Mesodermal cell (in vitro differentiated cells): Measurements from ENCODE around the gene PACSIN2.

Source experiments
- H3K27ac ChIP-seq: 2 replicates; pipeline ENCODE4 v1.7.0; 2013; ENCODE audit warnings: mild to moderate bottlenecking, low read depth, low read length, moderate library complexity; ENCODE audit not compliant: severe bottlenecking
- H3K36me3 ChIP-seq: 2 replicates; pipeline ENCODE4 v1.7.1; 2013; ENCODE audit warnings: mild to moderate bottlenecking, low read length, moderate library complexity; ENCODE audit not compliant: control insufficient read depth, insufficient read depth
- H3K4me1 ChIP-seq: one replicate; pipeline ENCODE4 v1.7.1; 2013; ENCODE audit warnings: mild to moderate bottlenecking, low read length; ENCODE audit not compliant: insufficient read depth, control insufficient read depth, poor library complexity, severe bottlenecking
- H3K4me3 ChIP-seq: 2 replicates; pipeline ENCODE4 v1.7.0; 2013; ENCODE audit warnings: low read length, control low read depth, mild to moderate bottlenecking; ENCODE audit not compliant: insufficient read depth, poor library complexity, severe bottlenecking; ENCODE audit errors: extremely low read depth
- H3K9me3 ChIP-seq: 2 replicates; pipeline ENCODE4 v1.7.1; 2013; ENCODE audit warnings: mild to moderate bottlenecking, low read length, moderate library complexity; ENCODE audit not compliant: control insufficient read depth
- WGBS, 2 experiments: methylation state at CpG; one replicate each; pipeline ENCODE4 v1.1.5; 2013; ENCODE audit warnings: missing lambda C conversion rate in 2 of 2; ENCODE audit not compliant: insufficient coverage in 2 of 2; 5-methylcytosine and 5-hydroxymethylcytosine counted together

PACSIN2 gene

GRCh38 chr22:42857845-42858481 is 157.0 kb downstream of the PACSIN2 start:
- 88 to 98% methylated on average over 14 of the region's 14 CpGs for WGBS, 2 experiments
- Histone ChIP-seq H3K4me3 (no peak overlapping the region), H3K9me3 (no peaks in the 10 kb centered on the region), H3K36me3 (peaks cover 6% of the 10 kb centered on the region), H3K4me1 (no peaks in the 10 kb centered on the region), H3K27ac (no peak overlapping the region)

- no peaks in the 10 kb centered on the region for H3K4me1 ChIP-seq
- 10 to 15% methylated on average over 75 to 77 of the region's 111 CpGs for WGBS, 2 experiments
- peak within 1 kb of the TSS; percentile 89 for H3K4me3 ChIP-seq
- peak within 1 kb of the TSS; percentile 95 for H3K27ac ChIP-seq
- no peaks in the 10 kb centered on the region for H3K9me3 ChIP-seq
- peaks cover 6% of the 10 kb centered on the region for H3K36me3 ChIP-seq
Observed at GRCh38 chr22:42856865-42857704, 157.9 kb downstream of the PACSIN2 start, which contains the start of gene ARFGAP3. Gene ARFGAP3, minus strand, starts transcription at chr22:42857273. Its CDS starts 91 bp downstream, at chr22:42857182.

- WGBS, 2 experiments: 1 to 3% methylated on average over 28 to 31 of the region's 44 CpGs
- peak overlapping the region; percentile 95 for H3K27ac ChIP-seq
Observed at GRCh38 chr22:42856179-42856864, 158.6 kb downstream of the PACSIN2 start.

GRCh38 chr22:42855721-42856120 is 159.2 kb downstream of the PACSIN2 start:
- H3K27ac ChIP-seq: no peak overlapping the region
- peak overlapping the region; percentile 89 for H3K4me3 ChIP-seq
- 60% methylated on average over 1 of the region's 4 CpGs; no CpG with 5 or more reads in 1 of the 2 experiments for WGBS, 2 experiments

More at GRCh38 chr22:42856179-42856864, 158.6 kb downstream of the PACSIN2 start:
- Histone ChIP-seq H3K4me1 (no peaks in the 10 kb centered on the region), H3K4me3 (peak overlapping the region; percentile 89), H3K36me3 (peaks cover 6% of the 10 kb centered on the region), H3K9me3 (no peaks in the 10 kb centered on the region)

GRCh38 chr22:42855211-42855610 is 159.7 kb downstream of the PACSIN2 start:
- no peak overlapping the region for H3K27ac ChIP-seq
- peaks cover 12% of the 10 kb centered on the region for H3K36me3 ChIP-seq
- H3K4me3 ChIP-seq: peak overlapping the region; percentile 89
- no peaks in the 10 kb centered on the region for H3K9me3 ChIP-seq
- WGBS, 2 experiments: 93 to 94% methylated on average over 6 to 7 of the region's 8 CpGs
- no peaks in the 10 kb centered on the region for H3K4me1 ChIP-seq

More at GRCh38 chr22:42855721-42856120, 159.2 kb downstream of the PACSIN2 start:
- peaks cover 11% of the 10 kb centered on the region for H3K36me3 ChIP-seq
- no peaks in the 10 kb centered on the region for H3K4me1 ChIP-seq
- H3K9me3 ChIP-seq: no peaks in the 10 kb centered on the region

- no peak overlapping the region for H3K4me3 ChIP-seq
- H3K36me3 ChIP-seq: peaks cover 45% of the 10 kb centered on the region
- H3K4me1 ChIP-seq: no peaks in the 10 kb centered on the region
- H3K27ac ChIP-seq: no peak overlapping the region
- 81 to 89% methylated on average over 3 to 4 of the region's 5 CpGs for WGBS, 2 experiments
- no peaks in the 10 kb centered on the region for H3K9me3 ChIP-seq
Observed at GRCh38 chr22:42848941-42849550, 165.9 kb downstream of the PACSIN2 start.

GRCh38 chr22:42847110-42847509 is 167.8 kb downstream of the PACSIN2 start:
- Histone ChIP-seq H3K4me3 (no peak overlapping the region), H3K36me3 (peaks cover 50% of the 10 kb centered on the region), H3K27ac (no peak overlapping the region), H3K9me3 (no peaks in the 10 kb centered on the region), H3K4me1 (no peaks in the 10 kb centered on the region)
- WGBS, 2 experiments: 96 to 100% methylated on average over 2 to 3 of the region's 3 CpGs

GRCh38 chr22:42844756-42845155 is 170.2 kb downstream of the PACSIN2 start:
- Histone ChIP-seq H3K36me3 (peaks cover 57% of the 10 kb centered on the region), H3K4me1 (no peaks in the 10 kb centered on the region), H3K4me3 (no peak overlapping the region), H3K9me3 (no peaks in the 10 kb centered on the region), H3K27ac (no peak overlapping the region)
- 89 to 97% methylated on average over 3 of the region's 4 CpGs for WGBS, 2 experiments

- WGBS, 2 experiments: 92 to 94% methylated on average over 10 to 14 of the region's 14 CpGs
- Histone ChIP-seq H3K4me3 (no peak overlapping the region), H3K27ac (no peak overlapping the region), H3K9me3 (no peaks in the 10 kb centered on the region), H3K4me1 (no peaks in the 10 kb centered on the region), H3K36me3 (peaks cover 70% of the 10 kb centered on the region)
Observed at GRCh38 chr22:42842658-42843370, 172.1 kb downstream of the PACSIN2 start.

GRCh38 chr22:42841444-42841843 is 173.5 kb downstream of the PACSIN2 start:
- no peak overlapping the region for H3K27ac ChIP-seq
- no peaks in the 10 kb centered on the region for H3K4me1 ChIP-seq
- 86 to 100% methylated on average over 1 of the region's 3 CpGs for WGBS, 2 experiments
- H3K4me3 ChIP-seq: no peak overlapping the region
- H3K9me3 ChIP-seq: no peaks in the 10 kb centered on the region
- peaks cover 72% of the 10 kb centered on the region for H3K36me3 ChIP-seq
